GM21515 (cell line): ENCODE measurements around the gene CDK8.
"Not testable (repeated sequence)": the region's sequence is repeated elsewhere in the genome, so short reads cannot be mapped to it uniquely, and the experiment has no call there.

ENCODE experiments used
- ATAC-seq: cut with Tn5 transposase; IDR thresholded peaks from one replicate; pipeline ENCODE4 v1.9.1; 2021; ENCODE audit not compliant: unreplicated experiment

The CDK8 gene

GRCh38 chr13:26252006-26252405 lies 1.9 kb upstream of the CDK8 start:
- ATAC-seq: not testable (repeated sequence)

GRCh38 chr13:26253262-26253786 lies 605 bp upstream of the CDK8 start:
- no peak for ATAC-seq

- ATAC-seq: peak; percentile 41
These were observed 718 bp downstream of the CDK8 start for GRCh38 chr13:26254583-26255111.

GRCh38 chr13:26255115-26255514 lies 1.2 kb downstream of the CDK8 start:
- no peak for ATAC-seq

GRCh38 chr13:26255691-26256277 lies 1.9 kb downstream of the CDK8 start:
- no peak for ATAC-seq

GRCh38 chr13:26257049-26257448 lies 3.1 kb downstream of the CDK8 start:
- no peak for ATAC-seq

GRCh38 chr13:26259634-26260033 lies 5.7 kb downstream of the CDK8 start:
- no peak for ATAC-seq

- ATAC-seq: no peak
These were observed 8.2 kb downstream of the CDK8 start for GRCh38 chr13:26262156-26262555.

GRCh38 chr13:26266311-26266710 lies 12.4 kb downstream of the CDK8 start:
- no peak for ATAC-seq

- ATAC-seq: no peak
These were observed 16.8 kb downstream of the CDK8 start for GRCh38 chr13:26270707-26271106.

- no peak for ATAC-seq
These were observed 18.7 kb downstream of the CDK8 start for GRCh38 chr13:26272621-26273020.

GRCh38 chr13:26280295-26280694 lies 26.4 kb downstream of the CDK8 start:
- ATAC-seq: no peak

- ATAC-seq: no peak
These were observed 26.9 kb downstream of the CDK8 start for GRCh38 chr13:26280822-26281221.

- ATAC-seq: not testable (repeated sequence)
These were observed 32.0 kb downstream of the CDK8 start for GRCh38 chr13:26285911-26286310.

- ATAC-seq: not testable (repeated sequence)
These were observed 34.9 kb downstream of the CDK8 start for GRCh38 chr13:26288838-26289237.

- no peak for ATAC-seq
These were observed 41.9 kb downstream of the CDK8 start for GRCh38 chr13:26295812-26296211.

- no peak for ATAC-seq
These were observed 45.3 kb downstream of the CDK8 start for GRCh38 chr13:26299168-26299750.

- ATAC-seq: no peak
These were observed 46.2 kb downstream of the CDK8 start for GRCh38 chr13:26300140-26300539.

GRCh38 chr13:26305676-26306075 lies 51.7 kb downstream of the CDK8 start:
- ATAC-seq: no peak

GRCh38 chr13:26307701-26308100 lies 53.8 kb downstream of the CDK8 start:
- no peak for ATAC-seq

- ATAC-seq: no peak
These were observed 54.3 kb downstream of the CDK8 start for GRCh38 chr13:26308250-26308649.

GRCh38 chr13:26308836-26309235 lies 54.9 kb downstream of the CDK8 start:
- ATAC-seq: no peak

GRCh38 chr13:26310003-26310402 lies 56.1 kb downstream of the CDK8 start:
- ATAC-seq: no peak
